Stimulated activated naive CD8-positive, alpha-beta T cell treated with anti-CD3 and anti-CD28 coated beads, Interleukin-15, amount 100 ng/mL, for 72 hours (primary cell): ENCODE measurements around the gene CERKL.
A peak's percentile ranks its signal among the peaks of the same experiment; 100 is the strongest.

ENCODE experiments used
- ATAC-seq: fragments of 150-1000 bp; cut with Tn5 transposase; 2 replicates; pipeline ENCODE4 v1.10.0; 2021; ENCODE audit warnings: mild to moderate bottlenecking, moderate library complexity
- DNase-seq, 2 donors: peaks; one replicate each; pipeline ENCODE4 v3.0.0; 2021 to 2022
- H3K27ac Mint-ChIP-seq, 2 donors: one replicate each; pipeline ENCODE4 v1.8.0; 2022; ENCODE audit warnings: mild to moderate bottlenecking in 2 of 2, mixed read lengths in 2 of 2, moderate library complexity in 2 of 2
- H3K27me3 Mint-ChIP-seq: one replicate; pipeline ENCODE4 v1.8.0; 2022; ENCODE audit warnings: mixed read lengths
- H3K4me1 Mint-ChIP-seq: one replicate; pipeline ENCODE4 v1.8.0; 2022; ENCODE audit warnings: mild to moderate bottlenecking, mixed read lengths
- H3K4me3 Mint-ChIP-seq, 2 donors: one replicate each; pipeline ENCODE4 v1.8.0; 2022; ENCODE audit warnings: mild to moderate bottlenecking in 2 of 2, mixed read lengths in 2 of 2, moderate library complexity in 1 of 2
- H3K9me3 Mint-ChIP-seq, 2 donors: one replicate each; pipeline ENCODE4 v1.8.0; 2022; ENCODE audit warnings: mixed read lengths in 2 of 2

CERKL gene

DNA sequence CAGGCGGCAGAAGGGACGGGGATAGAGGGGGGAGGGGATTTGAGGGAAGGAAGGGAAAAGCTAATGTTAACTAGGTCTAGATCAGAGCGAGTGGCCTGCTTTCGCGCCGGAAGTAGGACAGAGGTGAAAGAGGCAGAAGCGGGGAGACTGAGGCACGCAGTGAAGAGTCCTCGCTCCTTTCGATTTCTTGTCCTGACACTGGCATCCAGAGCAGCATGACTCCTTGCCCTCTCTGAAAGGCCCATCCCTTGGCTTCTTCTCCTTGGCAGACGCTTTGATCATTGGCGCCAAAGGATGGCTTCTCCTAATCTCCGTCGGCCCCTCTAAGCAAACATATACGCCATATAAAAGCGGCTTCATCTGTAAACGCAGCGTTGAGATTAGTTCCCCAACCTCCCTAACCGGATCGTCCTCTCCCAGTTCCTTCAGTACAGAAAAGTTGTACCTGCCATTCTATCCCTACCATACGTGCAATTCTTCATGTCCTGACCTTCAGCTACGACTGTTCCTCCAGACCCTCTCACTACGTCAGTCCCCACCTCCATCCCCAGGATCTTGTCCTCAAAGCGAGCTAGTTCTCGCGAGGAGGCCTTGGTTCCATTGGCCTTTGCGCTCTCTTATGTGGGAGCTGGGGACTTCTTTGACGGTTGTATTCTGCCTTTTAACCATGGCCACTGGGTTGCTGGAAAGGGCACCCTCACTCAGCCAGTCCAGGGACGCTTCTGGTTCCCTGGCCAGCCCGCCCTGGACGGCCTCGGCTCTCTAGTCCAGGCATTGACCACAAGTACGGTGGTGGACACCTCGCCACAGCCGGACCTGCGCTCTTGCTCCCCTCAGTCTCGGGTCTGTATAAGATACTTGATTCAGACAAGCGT is 24.3 kb upstream of the CERKL start:
- peaks cover 74% of the 10 kb centered on the region for H3K4me1 Mint-ChIP-seq
- peaks cover 95% of the 10 kb centered on the region for H3K27me3 Mint-ChIP-seq
- H3K27ac Mint-ChIP-seq, result no peak overlapping the region

DNA sequence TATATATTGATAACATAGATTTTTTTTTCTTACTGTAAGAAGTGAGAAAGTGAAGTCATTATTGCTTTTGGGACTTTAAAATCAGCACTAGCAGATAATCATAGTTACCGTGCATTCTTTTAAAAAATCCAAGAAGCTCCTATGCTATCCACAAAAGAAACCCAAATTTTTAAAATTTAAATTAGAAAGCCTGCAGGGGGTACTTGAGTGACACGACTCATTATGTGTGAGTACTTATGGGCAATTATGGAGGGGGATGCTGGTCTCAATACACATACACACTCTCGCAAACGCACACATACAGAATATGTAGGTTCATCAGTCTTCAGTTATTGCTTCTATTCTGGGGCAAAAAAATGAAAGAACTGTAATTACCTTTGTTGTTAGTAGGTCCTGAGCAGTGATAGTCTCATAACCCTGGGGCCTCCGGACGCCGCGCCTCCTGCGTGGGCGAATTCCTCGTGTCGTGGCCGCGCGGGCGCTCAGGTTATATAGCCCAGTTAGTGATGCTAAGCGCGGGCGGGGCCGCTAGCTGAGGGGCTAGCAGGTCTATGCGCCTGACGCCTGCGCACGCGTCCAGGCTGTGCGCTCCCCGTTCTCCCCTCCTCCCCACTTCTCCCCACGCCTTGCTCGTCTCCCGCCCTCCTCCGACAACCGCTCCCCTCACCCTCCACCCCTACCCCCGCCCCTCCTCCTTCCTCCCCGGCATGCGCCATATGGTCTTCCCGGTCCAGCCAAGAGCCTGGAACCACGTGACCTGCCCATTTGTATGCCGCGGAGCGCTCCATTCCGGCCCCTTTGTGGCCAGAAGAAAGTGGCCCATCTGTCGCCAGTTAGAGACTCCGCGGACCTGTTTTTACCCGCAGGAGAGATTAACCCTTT is 23.4 kb upstream of the CERKL start, which contains the start of gene NEUROD1:
Gene NEUROD1, minus strand, starts transcription at position 463 of the 882 bp plus-strand sequence. CDS start 1,657 bp downstream, outside the sequence.
- H3K4me3 Mint-ChIP-seq, result peak within 1 kb of the TSS; percentile 80 to 81
- peak in 1 of 2 donors; percentile 32 for DNase-seq
- ATAC-seq, result peak; percentile 43
- H3K27ac Mint-ChIP-seq, result no peak within 1 kb of the TSS
- peaks cover 74% of the 10 kb centered on the region for H3K4me1 Mint-ChIP-seq
- H3K27me3 Mint-ChIP-seq, result peaks cover 93% of the 10 kb centered on the region
- peaks cover 5 to 11% of the 10 kb centered on the region in 2 donors for H3K9me3 Mint-ChIP-seq

More for the DNA sequence above, 24.3 kb upstream of the CERKL start:
- DNase-seq, result no peak
- no peak for ATAC-seq
- H3K4me3 Mint-ChIP-seq, result peak overlapping the region; percentile 80 to 81
- peaks cover 5 to 11% of the 10 kb centered on the region in 2 donors for H3K9me3 Mint-ChIP-seq

DNA sequence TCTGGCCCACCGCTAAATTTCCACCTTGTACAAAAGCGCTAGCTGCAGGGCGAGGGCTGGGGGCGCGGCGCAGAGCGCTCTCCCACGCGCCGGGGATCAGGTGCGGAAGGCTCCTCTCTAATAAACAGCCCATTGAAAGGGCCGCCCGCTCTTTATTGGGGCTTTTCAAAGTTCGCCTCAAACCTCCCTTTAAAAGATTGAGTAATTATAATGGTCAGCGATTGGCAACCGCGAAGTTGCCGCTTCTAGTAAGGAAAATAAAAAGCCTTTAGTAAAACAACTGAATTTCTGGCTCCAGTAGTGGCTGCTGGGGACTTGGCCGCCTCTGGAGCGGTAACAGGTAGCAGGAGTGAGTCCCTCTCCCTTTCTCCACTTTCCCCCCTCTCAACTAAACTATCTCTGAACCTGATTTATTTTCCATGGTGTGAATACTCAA is 22.7 kb upstream of the CERKL start:
- H3K27ac Mint-ChIP-seq, result no peak overlapping the region
- ATAC-seq (no peak), DNase-seq (no peak)
- peaks cover 5 to 11% of the 10 kb centered on the region in 2 donors for H3K9me3 Mint-ChIP-seq
- peak overlapping the region; percentile 5 to 16 for H3K4me3 Mint-ChIP-seq
- H3K27me3 Mint-ChIP-seq, result peaks cover 93% of the 10 kb centered on the region
- H3K4me1 Mint-ChIP-seq, result peaks cover 68% of the 10 kb centered on the region

DNA sequence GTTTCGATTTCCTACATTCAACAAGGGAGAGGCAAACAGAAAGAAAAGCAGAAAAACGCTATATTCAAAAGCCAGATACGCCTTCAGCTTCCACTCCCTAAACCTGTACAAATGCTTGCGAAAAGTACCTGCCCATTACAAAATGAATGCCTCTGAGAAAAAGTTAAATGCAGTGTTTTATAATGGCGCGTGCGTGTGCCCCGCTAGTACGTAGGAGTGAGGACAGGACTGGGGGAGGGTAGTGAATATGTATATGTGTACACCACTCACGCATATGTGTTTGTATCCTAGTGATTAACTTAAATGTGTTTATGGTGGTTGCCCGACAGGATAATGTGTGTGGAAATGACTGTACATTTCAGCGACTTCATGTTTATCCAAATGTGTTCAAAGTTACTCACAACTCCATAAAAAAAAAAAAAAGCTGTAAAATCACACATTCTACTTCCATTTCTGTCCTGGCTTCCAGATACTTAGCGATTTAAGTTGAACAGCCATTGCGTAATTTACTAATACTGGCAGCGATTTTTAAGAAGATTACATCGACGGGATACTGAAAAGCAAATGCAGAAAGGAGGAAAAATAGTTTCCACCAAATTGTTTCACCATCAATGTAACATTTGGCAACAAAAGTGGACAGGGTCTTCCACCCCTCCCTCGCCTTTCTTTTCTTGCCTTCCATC is 22.1 kb upstream of the CERKL start:
- Mint-ChIP-seq H3K4me3 (peak overlapping the region; percentile 29 to 47), H3K9me3 (peaks cover 5 to 11% of the 10 kb centered on the region in 2 donors)

DNA sequence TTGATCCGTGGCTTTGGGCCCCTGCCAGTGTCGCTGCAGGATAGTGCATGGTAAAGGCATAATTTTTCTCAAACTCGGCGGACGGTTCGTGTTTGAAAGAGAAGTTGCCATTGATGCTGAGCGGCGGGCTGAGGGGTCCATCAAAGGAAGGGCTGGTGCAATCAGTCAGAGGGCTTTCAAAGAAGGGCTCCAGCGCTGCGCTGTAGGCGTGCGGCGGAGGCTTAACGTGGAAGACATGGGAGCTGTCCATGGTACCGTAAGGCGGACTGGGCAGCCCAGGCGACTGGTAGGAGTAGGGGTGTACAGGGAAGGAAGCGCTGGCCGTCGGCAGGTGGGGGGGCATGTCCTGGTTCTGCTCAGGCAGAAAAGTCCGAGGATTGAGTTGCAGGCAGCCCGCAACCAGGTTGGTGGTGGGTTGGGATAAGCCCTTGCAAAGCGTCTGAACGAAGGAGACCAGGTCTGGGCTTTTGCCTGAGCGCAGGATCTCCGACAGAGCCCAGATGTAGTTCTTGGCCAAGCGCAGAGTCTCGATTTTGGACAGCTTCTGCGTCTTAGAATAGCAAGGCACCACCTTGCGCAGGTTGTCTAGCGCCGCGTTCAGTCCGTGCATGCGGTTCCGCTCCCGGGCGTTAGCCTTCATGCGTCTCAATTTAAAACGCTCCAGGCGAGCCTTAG is 21.1 kb upstream of the CERKL start:
- H3K9me3 Mint-ChIP-seq, result peaks cover 5 to 11% of the 10 kb centered on the region in 2 donors
- H3K4me1 Mint-ChIP-seq, result peaks cover 55% of the 10 kb centered on the region
- DNase-seq (peak; percentile 72 to 73), ATAC-seq (peak; percentile 77)
- peak overlapping the region in 1 of 2 donors; percentile 67 for H3K27ac Mint-ChIP-seq
- peak overlapping the region; percentile 6 to 53 for H3K4me3 Mint-ChIP-seq
- H3K27me3 Mint-ChIP-seq, result peaks cover 84% of the 10 kb centered on the region

More for the DNA sequence above, 22.1 kb upstream of the CERKL start:
- Mint-ChIP-seq H3K27me3 (peaks cover 93% of the 10 kb centered on the region), H3K4me1 (peaks cover 62% of the 10 kb centered on the region), H3K27ac (no peak overlapping the region)
- no peak for DNase-seq
- no peak for ATAC-seq

DNA sequence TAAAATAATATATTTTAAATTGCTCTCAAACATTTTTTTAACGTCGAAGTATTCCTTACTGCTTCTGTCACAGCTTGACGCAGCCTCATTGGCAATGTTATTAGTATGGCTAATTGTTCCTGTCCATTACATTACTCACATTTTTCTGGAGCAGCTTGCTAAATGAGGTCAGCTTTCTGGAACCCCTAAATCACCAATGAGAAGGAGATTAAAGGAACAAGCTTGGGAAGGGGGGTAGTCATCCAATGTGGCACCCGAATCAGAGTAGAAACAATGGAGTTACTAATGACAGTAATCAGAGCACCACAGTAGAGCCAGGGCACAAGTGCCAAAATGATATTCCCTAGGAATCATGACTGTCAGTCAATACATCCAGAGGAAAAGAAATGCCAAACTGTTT is 18.3 kb upstream of the CERKL start:
- Mint-ChIP-seq H3K4me1 (peaks cover 37% of the 10 kb centered on the region), H3K9me3 (peaks cover 5 to 11% of the 10 kb centered on the region in 2 donors), H3K27me3 (peaks cover 56% of the 10 kb centered on the region), H3K27ac (no peak overlapping the region), H3K4me3 (no peak overlapping the region)
- no peak for ATAC-seq
- DNase-seq, result no peak

DNA sequence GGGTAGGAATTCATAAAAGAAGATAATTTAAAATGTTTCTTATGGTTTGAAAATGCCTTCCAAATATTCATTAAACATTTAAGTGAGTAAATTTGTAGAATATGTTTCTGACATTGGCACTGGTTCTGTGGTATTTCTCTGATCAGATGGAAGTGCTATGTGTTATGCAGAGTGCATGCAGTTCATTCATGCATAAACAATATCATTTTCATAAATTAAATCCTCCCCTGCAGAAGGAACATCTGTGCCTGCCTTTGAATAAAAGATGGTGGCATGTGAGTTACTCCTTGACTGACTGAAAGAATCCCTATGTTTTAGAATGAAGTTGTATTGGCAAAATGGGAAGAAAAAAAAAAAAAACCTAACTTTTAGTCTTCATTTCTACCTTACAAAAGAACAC is 17.6 kb upstream of the CERKL start:
- no peak for DNase-seq
- H3K9me3 Mint-ChIP-seq, result peaks cover 5 to 11% of the 10 kb centered on the region in 2 donors
- no peak overlapping the region for H3K4me3 Mint-ChIP-seq
- H3K27me3 Mint-ChIP-seq, result peaks cover 50% of the 10 kb centered on the region
- no peak overlapping the region for H3K27ac Mint-ChIP-seq
- no peak for ATAC-seq
- peaks cover 32% of the 10 kb centered on the region for H3K4me1 Mint-ChIP-seq

DNA sequence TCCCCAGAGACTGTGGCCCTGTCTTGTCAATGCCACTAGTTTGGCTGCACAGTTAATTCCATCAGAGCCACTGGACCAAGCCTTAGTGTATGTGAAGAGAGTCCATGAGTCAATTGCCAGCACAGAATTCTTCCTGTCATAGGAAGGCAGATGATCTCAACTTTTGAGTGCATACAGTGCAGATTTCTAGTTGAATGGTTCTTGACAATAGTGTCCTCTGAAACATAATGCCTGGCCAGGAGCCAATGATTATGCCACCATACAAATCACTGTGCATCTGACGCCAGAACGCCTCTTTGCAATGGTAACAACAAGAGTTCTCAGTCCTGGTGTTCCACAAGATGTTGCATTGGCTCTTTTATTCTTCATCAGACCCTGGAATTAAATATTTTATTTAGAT is 16.3 kb upstream of the CERKL start:
- peaks cover 0 to 4% of the 10 kb centered on the region in 2 donors for H3K9me3 Mint-ChIP-seq
- no peak overlapping the region for H3K27ac Mint-ChIP-seq
- H3K4me1 Mint-ChIP-seq, result peaks cover 19% of the 10 kb centered on the region
- peak overlapping the region in 1 of 2 donors; percentile 8 for H3K4me3 Mint-ChIP-seq
- DNase-seq, result no peak
- peaks cover 50% of the 10 kb centered on the region for H3K27me3 Mint-ChIP-seq
- no peak for ATAC-seq

DNA sequence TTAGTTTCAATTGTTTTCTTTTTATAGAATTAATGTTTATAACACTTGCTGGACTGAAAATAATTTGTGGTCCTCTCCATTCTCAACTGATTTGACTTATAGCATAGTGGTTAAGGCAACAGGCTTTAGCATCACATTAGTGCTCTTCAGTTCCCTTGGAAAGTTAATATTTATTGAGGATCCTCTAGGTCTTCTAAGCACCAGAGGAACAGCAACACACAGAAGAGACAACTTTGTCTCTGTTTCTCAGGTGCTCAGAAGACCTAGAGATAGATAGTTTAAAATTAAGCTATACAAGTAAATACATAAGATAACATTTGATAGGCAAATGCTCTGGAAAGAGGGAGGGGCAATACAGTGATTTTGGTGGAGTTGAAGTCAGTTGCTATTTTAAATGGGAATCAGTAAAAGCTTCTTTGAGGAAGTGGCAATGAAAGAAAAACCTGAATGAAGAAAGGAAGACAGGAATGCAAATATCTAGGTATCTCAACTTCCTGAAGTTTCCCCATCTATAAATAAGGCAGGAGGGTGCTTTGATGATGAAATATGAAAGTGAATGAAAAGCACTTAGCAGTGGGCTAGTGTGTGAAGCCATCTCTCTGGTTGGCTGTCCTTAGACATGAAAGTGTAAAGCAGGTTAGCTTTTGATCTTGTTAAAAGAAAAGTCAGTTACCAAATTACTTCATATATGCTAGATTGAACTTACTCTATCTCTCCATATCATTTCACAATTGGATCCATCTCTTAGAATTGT is 15.5 kb upstream of the CERKL start:
- H3K27ac Mint-ChIP-seq, result no peak overlapping the region
- H3K4me3 Mint-ChIP-seq, result peak overlapping the region in 1 of 2 donors; percentile 8

DNA sequence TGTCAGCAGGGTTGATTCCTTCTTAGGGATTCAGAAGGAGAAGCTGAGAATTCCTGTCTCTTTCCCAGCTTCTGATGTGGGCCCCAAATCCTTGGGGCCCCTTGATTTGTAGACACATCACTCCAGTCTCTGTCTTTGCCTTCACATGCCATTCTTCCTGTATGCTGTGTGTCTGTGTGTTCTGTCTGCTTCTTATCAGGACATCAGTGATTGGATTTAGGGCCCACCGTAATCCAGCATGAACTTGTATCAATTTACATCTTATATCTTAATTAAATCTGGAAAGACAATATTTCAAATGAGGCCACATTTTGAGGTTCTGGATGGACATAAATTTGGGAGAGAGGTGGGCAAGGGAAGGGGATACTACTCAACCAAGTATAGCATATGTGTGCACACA is 13.7 kb upstream of the CERKL start:
- Mint-ChIP-seq H3K4me1 (peaks cover 12% of the 10 kb centered on the region), H3K9me3 (peaks cover 0 to 6% of the 10 kb centered on the region in 2 donors), H3K27ac (no peak overlapping the region), H3K4me3 (no peak overlapping the region), H3K27me3 (peaks cover 40% of the 10 kb centered on the region)
- DNase-seq, result no peak
- ATAC-seq, result no peak

More for the DNA sequence above, 15.5 kb upstream of the CERKL start:
- no peaks in the 10 kb centered on the region for H3K9me3 Mint-ChIP-seq
- H3K27me3 Mint-ChIP-seq, result peaks cover 50% of the 10 kb centered on the region
- no peak for DNase-seq
- peak; percentile 71 for ATAC-seq
- H3K4me1 Mint-ChIP-seq, result peaks cover 12% of the 10 kb centered on the region

DNA sequence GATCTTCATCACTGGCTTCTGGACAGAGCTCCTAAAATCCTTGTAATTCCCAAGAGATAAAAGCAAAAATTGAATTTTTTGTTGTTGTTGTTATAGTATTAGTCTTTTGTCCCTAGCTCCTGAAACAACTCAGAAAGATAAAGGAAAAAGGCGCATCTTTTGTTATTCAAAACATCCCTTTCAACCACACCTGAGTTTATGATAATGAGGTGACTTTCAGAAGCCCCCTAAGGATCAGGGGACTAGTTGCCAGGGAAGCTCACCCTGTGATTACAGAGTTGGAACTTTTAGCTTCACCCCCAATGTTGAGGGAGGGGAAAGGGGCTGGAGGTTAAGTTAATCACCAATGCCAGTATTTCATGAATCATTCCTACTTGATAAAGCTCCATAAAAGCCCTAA is 10.3 kb upstream of the CERKL start:
- peaks cover 2% of the 10 kb centered on the region for H3K4me1 Mint-ChIP-seq
- H3K27me3 Mint-ChIP-seq, result peaks cover 23% of the 10 kb centered on the region
- peaks cover 0 to 6% of the 10 kb centered on the region in 2 donors for H3K9me3 Mint-ChIP-seq
- no peak overlapping the region for H3K4me3 Mint-ChIP-seq
- H3K27ac Mint-ChIP-seq, result no peak overlapping the region
- ATAC-seq, result no peak
- no peak for DNase-seq

DNA sequence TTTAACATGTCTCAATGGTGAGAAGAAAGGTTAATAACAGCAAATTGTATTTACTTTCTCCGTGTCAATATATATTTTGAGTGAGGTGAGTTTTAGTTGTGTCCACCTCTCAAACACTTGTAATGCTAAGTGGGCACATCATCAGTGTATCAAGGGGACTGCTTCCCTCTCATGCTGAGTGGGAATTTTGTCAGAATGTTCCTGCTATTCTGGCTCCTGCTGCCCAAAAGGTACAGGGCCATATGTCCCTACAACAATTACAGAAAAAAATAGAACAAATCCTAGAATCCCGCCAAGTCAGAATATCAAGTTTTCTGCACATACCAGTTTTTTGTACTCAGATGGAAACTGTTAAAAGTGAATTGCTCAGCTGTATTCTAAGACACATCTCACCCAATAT is 5.4 kb upstream of the CERKL start:
- Mint-ChIP-seq H3K27ac (no peak overlapping the region), H3K4me3 (no peak overlapping the region), H3K9me3 (peaks cover 0 to 6% of the 10 kb centered on the region in 2 donors), H3K27me3 (peaks cover 26% of the 10 kb centered on the region), H3K4me1 (peaks cover under 1% of the 10 kb centered on the region)
- DNase-seq (no peak), ATAC-seq (no peak)

DNA sequence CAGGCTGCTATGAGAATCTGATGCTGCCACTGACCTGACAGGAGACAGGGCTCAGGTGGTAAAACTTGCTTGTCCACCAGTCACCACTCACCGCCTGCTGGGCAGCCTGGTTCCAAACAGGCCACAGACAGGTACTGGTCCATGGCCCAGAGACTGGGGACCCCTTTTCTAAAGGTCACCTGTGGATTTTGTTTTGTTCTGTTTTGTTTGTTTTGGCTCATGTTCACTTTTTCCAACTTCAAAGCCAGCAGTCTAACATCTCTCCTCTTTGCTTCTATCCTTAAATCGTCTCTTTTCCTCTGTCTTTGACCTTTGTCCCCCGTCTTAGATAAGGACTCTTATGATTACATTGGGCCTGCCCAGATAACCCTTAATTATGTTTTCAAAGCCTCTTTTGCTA is 3.3 kb upstream of the CERKL start:
- Mint-ChIP-seq H3K4me1 (peaks cover 11% of the 10 kb centered on the region), H3K27me3 (peaks cover 41% of the 10 kb centered on the region), H3K4me3 (no peak overlapping the region), H3K27ac (no peak overlapping the region), H3K9me3 (no peaks in the 10 kb centered on the region)
- DNase-seq (no peak), ATAC-seq (no peak)

DNA sequence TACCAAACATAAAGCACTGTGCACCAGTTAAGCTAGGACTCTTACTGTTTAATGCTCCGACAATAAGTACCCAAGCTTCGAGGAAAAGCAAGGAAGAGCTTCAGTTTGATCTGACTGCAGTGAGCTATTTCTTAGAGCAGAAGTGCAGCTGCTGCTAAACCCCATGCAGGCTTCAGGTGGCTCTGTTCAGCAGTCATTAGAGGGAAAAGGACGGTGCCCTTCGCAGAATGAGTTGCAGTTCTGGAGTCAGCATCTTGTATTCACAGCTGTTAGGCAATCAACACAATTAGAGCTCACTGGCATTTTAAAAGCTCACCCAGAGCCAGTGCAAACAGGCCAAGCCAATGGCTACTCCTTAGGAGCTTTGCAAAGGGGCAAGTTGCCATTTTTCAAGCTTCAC is 1.5 kb upstream of the CERKL start:
- no peak overlapping the region for H3K27ac Mint-ChIP-seq
- peaks cover 53% of the 10 kb centered on the region for H3K27me3 Mint-ChIP-seq
- DNase-seq (no peak), ATAC-seq (no peak)
- no peaks in the 10 kb centered on the region for H3K9me3 Mint-ChIP-seq
- H3K4me1 Mint-ChIP-seq, result peaks cover 11% of the 10 kb centered on the region
- no peak overlapping the region for H3K4me3 Mint-ChIP-seq
